HTR-8/SVneo (cell line): ENCODE results near the gene PXK.
A peak's percentile ranks its signal among the peaks of the same experiment; 100 is the strongest.
"Not testable (repeated sequence)": the region's sequence is repeated elsewhere in the genome, so short reads cannot be mapped to it uniquely, and the experiment has no call there.

Experiments
- DNase-seq: peaks from one replicate; pipeline ENCODE4 v3.0.0; 2011; ENCODE audit warnings: low spot score, mixed read lengths; ENCODE audit not compliant: insufficient read length
- FAIRE-seq: peaks from 2 replicates; lab custom pipeline; 2011; peaks lifted over from hg19 to GRCh38; lab: Jason Lieb, UNC

PXK gene

DNA sequence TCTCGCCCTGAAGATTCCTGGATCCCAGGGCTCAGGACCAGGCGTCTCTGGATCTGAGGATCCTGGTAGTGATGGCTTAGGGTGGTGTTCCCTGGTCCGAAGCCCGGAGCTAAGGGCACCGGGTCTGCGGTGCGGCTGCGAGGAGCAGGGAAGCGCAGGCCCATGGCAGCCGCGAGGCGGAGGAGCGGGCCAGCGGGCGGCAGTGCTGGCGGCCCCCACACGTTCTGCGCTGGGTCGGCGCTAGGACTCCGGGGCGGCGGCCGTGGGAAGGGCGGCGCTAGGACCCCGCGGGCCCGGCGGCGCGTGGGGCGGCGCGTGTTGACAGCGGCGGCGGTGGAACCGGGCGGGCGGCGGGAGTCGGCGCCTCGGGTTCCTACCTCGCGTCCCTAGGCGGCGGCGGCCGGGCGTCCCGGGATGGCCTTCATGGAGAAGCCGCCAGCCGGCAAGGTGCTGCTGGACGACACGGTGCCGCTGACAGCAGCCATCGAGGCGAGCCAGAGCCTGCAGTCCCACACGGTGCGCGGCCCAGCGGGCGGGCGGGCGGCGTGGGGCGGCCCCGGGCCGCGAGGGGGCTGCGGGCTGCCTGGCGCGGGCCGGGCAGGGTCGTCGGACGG is at the start of gene PXK:
PXK (plus strand) TSS at position 318 of the 614 bp plus-strand sequence; CDS start at position 415, 97 bp downstream.
- peak; percentile 71 for FAIRE-seq
- DNase-seq, result peak; percentile 57

DNA sequence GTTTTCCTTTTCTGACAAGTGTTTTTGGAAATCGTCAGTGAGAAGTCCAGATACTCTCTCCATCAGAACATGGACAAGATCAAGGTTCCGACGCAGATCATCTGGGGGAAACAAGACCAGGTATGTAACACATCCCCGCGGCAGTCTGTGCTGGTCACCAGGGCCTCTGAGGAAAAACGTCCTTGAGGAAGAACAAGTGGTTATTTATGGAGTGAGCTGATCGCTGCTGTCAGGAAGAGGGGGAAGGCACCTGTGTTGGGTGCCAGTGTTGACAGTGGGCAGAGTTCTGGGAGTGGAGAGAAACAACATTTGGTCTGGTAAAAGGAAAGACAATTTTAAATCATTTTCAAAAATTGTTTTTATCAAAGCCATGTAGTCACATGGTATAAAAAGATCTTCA is 47.4 kb upstream of the PXK start:
- FAIRE-seq (no peak), DNase-seq (no peak)

DNA sequence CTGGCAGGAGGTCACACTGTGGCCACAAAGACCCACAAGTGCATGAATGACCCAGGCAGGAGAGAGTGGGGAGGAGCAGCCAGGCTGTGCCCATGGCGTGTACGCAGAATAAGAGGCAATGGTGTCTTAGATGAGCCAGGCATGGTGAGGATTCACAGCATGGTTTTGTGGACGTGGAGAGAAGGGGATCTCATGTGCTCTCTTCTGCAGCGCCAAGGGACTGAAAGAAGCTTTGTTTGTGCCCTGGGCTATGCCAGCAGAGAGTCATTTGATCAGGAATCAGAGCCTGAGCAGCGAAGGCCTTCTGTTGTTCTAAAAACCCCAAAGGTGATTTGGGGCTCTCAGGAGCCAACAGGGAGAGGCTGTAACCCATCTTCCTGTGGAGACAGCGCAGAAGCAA is 45.3 kb upstream of the PXK start:
- DNase-seq, result no peak
- no peak for FAIRE-seq

DNA sequence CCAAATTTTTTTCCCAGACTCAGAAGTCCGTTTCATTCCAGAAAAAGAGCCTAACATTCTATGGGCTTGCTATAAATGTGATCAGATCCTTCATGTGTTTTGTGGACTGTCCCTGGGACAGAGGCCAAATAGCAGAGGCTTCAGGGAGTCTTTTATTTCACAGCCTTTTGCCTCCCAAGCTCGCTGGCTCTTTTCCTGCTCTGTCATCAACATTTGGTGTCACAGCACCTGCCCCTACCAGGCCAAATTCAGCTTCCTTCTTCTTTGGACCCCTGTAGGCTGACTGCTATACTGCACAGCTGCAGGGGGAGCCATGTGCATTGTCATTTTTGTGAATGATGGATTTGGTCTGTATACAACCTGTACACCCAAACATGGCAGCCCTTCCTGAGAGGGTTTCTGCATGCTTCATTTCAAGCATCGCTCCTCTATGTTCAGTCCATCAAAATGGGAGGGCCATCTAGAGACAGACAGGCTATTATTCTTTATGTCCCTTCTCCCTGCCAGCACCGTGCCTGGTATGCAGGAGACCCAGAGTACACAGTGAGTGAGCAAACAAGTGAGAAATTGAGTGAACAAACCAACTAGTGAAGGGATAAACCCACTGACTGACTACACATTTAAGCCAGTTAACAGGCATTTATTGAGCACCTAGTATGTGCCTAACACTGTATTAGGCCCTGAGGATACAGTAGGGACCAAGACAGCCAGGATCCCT is 44.5 kb upstream of the PXK start:
- DNase-seq (no peak), FAIRE-seq (no peak)

DNA sequence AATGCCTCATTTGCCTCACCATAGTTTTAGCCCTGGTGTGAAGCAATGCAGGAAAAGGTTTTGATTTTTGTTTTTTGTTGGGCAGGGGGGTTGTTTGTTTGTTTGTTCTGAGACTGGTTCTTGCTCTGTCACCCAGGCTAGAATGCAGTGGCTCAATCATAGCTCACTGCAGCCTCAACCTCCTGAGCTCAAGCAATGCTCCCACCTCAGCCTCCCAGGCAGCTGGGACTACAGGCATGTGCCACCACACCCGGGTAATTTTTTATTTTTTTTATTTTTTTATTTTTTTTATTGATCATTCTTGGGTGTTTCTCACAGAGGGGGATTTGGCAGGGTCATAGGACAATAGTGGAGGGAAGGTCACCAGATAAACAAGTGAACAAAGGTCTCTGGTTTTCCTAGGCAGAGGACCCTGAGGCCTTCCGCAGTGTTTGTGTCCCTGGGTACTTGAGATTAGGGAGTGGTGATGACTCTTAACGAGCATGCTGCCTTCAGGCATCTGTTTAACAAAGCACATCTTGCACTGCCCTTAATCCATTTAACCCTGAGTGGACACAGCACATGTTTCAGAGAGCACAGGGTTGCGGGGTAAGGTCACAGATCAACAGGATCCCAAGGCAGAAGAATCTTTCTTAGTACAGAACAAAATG is 43.6 kb upstream of the PXK start:
- not testable (repeated sequence) for FAIRE-seq, DNase-seq

DNA sequence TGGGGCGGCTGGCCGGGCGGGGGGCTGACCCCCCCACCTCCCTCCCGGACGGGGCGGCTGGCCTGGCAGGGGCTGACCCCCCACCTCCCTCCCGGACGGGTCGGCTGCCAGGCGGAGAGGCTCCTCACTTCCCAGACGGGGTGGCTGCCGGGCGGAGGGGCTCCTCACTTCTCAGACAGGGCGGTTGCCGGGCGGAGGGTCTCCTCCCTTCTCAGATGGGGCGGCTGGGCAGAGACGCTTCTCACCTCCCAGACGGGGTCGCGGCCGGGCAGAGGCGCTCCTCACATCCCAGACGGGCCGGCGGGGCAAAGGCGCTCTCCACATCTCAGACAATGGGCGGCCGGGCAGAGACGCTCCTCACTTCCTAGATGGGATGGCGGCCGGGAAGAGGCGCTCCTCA is 42.2 kb upstream of the PXK start:
- FAIRE-seq, DNase-seq: not testable (repeated sequence)

DNA sequence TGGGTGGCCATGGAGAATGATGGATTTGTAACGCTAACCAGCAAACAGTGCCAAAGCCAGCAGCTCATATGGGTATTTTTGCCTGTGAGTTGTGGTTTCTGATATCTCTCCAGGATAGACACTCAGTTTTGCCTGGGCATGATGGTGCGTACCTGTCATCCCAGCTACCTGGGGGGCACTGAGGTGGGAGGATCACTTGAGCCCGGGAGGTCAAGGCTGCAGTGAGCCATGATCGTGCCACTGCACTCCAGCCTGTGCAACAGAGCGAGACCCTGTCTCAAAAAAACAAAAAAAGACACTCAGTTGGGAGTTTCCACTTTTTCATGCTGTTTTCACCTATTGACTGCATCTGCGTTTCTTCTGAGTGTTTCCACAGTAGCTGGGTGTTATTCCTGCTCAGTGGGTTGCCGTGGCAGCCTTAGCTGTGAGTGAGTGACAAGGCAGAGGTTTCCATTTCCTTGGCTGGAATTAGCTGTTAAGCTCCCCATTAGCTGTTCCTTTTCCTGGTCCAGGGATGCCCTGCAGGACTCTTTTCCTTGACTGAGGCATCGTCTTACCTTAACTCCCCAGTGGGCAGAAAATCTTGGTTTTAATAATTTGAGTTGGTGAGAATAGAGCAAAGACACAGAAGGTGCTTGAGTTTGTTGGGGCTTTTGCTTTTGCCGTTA is 40.9 kb upstream of the PXK start:
- DNase-seq (no peak), FAIRE-seq (no peak)

DNA sequence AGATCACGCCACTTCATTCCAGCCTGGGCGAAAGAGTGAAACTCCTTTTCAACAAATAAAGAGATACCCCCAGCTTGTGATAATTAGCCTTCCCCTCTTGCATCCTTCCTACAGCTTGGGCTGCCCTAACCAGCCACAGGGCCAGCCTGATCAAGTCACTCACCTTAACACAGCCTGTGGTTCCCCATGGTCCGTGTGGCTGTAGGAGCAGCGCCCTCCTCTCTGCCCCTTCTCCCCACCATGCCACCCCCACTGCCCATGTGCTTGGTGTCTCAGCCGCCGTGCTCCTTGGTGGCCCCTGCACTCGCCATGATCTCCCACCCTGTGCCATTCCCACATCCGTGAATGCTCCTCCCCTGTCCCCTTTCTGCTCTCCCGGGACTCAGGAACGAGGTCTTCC is 39.8 kb upstream of the PXK start:
- no peak for FAIRE-seq
- no peak for DNase-seq

DNA sequence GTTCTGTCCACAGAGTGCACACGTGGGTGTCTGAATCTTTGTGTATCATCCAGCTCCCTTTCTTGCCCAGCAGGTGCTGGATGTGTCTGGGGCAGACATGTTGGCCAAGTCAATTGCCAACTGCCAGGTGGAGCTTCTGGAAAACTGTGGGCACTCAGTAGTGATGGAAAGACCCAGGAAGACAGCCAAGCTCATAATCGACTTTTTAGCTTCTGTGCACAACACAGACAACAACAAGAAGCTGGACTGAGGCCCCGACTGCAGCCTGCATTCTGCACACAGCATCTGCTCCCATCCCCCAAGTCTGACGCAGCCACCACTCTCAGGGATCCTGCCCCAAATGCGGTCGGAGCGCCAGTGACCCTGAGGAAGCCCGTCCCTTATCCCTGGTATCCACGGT is 39.2 kb upstream of the PXK start:
- DNase-seq (no peak), FAIRE-seq (no peak)

DNA sequence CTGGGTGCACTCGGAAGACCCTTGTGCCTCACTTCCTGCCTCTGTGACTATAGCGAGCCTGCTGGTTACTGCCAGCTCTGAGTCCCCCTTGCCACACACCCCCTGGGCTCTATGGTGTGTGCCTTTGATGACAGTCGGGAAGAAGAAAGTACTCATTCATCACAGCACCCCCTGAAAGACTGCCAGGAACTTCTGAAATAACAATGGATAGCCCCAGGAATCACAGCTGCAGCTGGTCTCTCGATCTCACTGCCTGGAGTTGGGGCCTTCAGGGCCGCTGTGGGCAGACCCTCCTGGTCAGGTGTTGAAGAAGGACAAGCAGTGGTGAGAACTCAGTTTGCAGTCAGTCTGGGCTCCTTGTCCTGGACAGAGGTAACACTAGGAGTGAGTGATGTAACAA is 36.4 kb upstream of the PXK start:
- DNase-seq, result no peak
- FAIRE-seq, result no peak

DNA sequence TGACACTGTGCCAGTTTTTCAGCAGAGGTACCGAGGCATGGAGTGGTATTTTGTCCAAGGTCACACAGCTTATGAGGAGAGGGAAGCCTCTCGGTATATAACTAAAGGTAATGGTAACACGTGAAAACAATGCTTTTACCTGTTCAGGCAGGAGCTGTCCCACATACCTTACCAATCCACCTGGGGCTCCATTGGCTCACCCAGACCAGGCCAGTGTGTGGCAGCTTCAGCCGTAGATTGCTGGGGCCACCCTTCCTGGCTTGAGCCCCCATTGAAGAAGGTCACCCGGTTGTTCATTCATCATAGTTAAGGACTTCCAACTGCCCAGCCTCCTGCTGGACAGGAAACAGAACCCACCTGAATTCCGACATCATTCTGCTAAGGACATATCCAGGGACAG is 35.8 kb upstream of the PXK start:
- DNase-seq (no peak), FAIRE-seq (no peak)

DNA sequence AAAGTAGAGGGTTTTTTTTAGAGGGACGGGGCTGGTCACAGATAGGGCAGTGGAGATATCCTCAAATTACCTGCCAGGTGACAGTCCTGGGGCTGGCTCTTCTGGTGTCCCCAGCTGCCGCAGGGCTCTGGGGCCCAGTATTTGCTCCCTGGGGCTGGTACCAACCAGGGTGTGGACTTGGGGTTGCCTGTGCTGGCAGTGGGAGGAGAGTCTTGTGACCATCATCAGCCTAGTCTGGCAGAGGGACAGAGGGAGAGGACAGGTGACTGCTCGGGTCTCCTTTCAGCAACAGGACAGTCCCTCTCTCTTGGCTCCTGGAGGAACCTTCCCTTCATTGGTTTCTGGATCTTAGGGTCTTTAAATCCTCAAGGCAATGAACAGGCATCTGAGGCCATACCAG is 34.5 kb upstream of the PXK start:
- FAIRE-seq, result no peak
- DNase-seq, result no peak

DNA sequence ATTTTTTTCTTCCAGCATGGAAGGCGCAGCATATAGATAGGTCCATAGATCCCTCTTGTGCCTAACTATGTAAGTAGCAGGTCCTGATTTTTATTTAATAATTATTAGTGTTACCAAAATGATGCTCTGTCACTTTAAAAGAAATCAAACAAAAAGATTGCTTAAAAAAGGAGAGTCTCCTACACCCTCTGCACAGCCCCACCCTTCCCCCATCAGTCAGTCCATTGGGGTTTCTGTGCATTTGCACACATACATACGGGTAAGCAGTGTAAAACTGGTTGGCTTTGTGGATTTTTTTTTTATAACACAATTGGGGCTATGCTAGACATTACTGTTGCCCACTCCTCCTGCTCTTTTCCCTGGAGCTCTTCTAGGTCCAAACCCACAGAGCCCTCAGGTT is 33.6 kb upstream of the PXK start:
- no peak for FAIRE-seq

DNA sequence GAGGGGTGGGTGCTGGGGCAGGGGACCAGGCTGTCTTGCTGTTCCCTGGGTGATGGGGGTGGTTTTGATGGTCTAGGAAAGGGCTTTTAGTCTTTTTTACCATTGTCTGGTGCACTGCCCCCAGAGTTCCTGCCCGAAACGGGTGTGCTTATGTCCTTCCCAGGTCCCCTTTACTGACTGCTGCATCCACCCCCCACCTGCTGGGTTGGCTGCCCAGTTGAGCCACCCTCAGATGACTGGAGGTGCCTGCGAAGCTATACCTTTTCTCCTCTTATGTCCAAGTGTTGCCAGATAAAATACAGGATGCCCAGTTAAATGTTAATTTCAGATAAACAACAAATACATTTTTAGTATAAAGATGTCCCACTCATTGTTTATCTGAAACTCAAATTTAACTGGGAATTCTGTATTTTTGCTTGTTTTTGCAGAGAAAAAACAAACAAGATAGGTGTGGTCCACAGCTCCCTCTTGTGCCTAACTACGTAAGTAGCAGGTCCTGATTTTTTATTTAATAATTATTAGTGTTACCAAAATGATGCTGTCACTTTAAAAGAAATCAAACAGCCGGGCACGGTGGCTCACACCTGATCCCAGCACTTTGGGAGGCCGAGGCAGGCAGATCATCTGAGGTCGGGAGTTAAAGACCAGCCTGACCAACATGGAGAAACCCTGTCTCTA is 32.7 kb upstream of the PXK start:
- FAIRE-seq, result no peak
- no peak for DNase-seq

More for the DNA sequence above, 33.6 kb upstream of the PXK start:
- no peak for DNase-seq

DNA sequence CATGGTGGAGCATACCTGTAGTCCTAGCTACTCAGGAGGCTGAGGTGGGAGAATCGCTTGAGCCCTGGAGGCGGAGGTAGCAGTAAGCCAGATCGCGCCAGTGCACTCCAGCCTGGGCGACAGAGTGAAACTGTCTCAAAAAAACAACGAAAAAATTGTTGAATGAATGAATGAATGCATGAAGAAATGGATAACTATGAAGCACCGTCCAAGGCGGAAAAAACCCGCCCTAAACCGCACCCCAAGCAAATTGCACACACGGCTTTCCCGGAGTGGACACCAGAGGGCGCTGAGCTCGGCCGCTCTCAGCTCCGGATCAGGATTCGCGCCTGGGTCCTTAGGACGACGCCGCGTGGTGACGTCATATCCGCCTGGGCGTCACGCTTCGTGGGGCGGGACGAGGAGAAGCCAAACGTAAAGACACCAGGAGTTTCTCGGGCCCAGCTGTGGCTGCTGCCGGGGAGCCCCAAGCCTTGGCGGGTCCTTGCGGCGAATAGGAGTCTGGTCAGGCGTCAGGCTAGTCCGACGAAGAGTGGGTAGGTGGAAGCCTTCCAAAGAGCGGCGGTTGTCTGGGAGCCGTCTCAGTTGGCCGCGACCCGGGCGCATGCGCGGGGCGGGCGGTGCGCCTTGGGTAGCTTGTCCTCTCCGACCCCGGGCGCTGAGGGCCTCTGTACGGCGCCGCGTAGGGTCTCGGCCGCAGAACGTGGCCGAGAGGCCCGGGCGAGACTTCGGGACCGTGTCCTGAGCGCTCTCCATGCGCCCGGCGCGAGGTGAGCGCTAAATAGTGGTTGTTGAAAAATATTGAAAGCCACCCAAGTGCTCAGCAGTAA is 26.6 kb upstream of the PXK start, which contains the start of the genes HTD2 and RPP14:
HTD2 (plus strand) TSS at position 639 of the 830 bp plus-strand sequence. CDS start 11,094 bp downstream, outside the sequence.
RPP14 (plus strand) TSS at position 364 of the 830 bp plus-strand sequence. CDS start 4,085 bp downstream, outside the sequence.
- FAIRE-seq (peak; percentile 85), DNase-seq (peak; percentile 97)

DNA sequence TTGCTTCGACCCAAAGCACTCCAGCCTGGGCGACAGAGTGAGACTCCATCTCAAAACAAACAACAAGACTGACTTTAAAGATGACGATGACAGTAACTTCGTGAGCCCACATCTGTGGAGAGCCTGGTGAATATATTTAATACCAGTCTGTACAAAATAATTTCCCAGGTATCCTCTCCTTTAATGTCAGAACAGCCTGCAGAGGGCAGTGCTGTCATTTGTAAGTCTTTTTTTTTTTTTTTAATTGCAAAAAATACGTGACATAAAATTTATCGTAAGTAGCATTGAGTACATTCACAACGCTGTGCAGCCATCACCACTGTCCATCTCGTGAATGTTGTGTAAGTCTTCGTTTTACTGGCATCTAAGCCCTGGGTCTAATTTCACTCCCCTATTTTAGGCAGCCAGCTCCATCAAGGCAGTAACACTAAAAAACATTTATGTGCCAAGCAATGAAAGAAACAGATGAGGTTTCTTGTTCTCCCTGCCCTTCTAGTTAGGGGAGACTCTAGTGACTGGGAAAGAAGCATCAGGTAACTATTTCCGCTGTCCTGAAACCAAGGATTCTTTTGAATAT is 25.0 kb upstream of the PXK start:
- DNase-seq (peak; percentile 34), FAIRE-seq (no peak)

DNA sequence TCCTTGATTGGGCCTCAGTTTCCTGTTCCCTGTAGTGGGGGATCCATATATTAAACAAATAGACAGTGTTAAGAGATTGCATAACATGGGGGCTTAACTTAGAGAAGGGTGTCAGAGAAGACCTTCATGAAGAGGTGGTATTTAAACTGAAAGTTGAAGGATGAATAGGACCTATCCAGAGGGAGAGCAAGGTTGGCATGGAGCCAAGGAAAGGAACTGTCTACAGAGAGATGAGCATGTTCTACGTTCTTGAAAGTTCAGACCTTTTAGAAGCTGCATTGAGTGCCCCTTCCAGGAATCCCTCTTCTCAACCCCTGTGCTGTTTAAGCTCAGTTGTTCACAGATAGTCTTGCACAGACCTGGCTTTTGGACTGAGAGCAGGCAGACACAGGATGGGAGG is 24.0 kb upstream of the PXK start:
- FAIRE-seq (no peak), DNase-seq (no peak)

DNA sequence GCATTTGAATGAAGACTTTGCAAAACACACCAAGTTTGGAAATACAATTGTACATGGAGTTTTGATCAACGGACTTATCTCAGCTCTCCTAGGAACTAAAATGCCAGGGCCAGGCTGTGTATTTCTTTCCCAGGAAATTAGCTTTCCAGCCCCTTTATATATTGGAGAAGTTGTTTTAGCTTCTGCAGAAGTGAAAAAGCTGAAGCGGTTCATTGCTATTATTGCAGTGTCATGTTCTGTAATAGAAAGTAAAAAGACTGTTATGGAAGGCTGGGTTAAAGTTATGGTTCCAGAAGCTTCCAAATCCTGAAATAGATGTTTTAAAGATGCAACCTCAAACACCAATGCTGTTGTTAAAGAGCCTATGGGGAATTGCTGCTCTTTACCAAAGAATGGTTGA is 14.9 kb upstream of the PXK start:
- FAIRE-seq, result no peak
- no peak for DNase-seq

DNA sequence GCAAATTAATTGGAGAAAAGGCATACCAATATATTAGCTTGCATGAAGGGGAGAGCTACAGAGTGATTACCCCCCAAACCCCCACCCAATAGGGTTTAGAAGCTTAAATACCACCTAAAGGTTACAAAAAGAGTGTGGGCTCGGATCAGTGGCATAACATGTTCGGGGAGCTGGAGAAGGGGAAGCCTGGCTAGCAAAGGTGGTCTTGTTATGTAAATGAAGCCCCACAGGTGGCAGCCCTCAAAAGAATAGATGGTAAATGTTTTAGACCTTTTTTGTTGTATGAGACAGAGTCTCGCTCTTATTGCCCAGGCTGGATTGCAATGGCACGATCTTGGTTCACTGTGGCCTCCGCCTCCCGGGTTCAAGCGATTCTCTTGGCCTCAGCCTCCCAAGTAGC is 10.9 kb upstream of the PXK start:
- DNase-seq (no peak), FAIRE-seq (no peak)
